Panc1 (cell line): ENCODE data around the gene TMEM238L. TPM values are rescaled to one million over a fixed set of nuclear protein-coding genes. Genes with fewer than 3 reads are reported as not detected.

ENCODE experiments used
- ATAC-seq: fragments of 200-7000 bp; cut with Tn5 transposase; 2 replicates; pipeline ENCODE4 v1.9.1; 2020; ENCODE audit warnings: mild to moderate bottlenecking, moderate library complexity
- BruUV-seq: library from RNA; stranded (reverse); fragments of 400-500 nt; replicated peaks from 2 replicates; lab custom pipeline; 2021; lab: Mats Ljungman, UMichigan
- CTCF ChIA-PET: fragments of 300-600 bp; sonication (Branson Sonifier 250); formaldehyde crosslinking; loops from one replicate; lab custom pipeline; 2022; ENCODE audit warnings: antibody characterized with exemption; lab: Charles Lee
- POLR2A ChIA-PET: fragments of 300-600 bp; sonication (Branson Sonifier 250); formaldehyde crosslinking; loops from one replicate; lab custom pipeline; 2022; ENCODE audit warnings: antibody characterized with exemption; lab: Charles Lee
- DNase-seq: peaks from one replicate; pipeline ENCODE4 v3.0.0-alpha.2; 2010; ENCODE audit warnings: low read depth, low spot score
- H3K27ac ChIP-seq: 2 replicates; pipeline ENCODE4 v1.5.1; 2011; ENCODE audit warnings: mild to moderate bottlenecking, low read length, inconsistent platforms
- H3K27me3 ChIP-seq: fragments of 200-500 bp; sonication (Bioruptor generic); 2 replicates; pipeline ENCODE4 v1.6.0; 2014; ENCODE audit warnings: low read length, inconsistent platforms; ENCODE audit not compliant: control insufficient read depth, insufficient read depth
- H3K36me3 ChIP-seq: fragments of 200-500 bp; sonication (Bioruptor generic); 2 replicates; pipeline ENCODE4 v1.5.1; 2014; ENCODE audit warnings: inconsistent platforms, mild to moderate bottlenecking, low read length, moderate library complexity; ENCODE audit not compliant: control insufficient read depth, insufficient read depth
- H3K4me1 ChIP-seq: 2 replicates; pipeline ENCODE4 v1.5.1; 2011; ENCODE audit warnings: inconsistent platforms, mild to moderate bottlenecking, low read length, moderate library complexity; ENCODE audit not compliant: control insufficient read depth, insufficient read depth
- H3K4me3 ChIP-seq, 2 experiments: 2 replicates each; pipeline ENCODE4 v1.5.1; 2011 to 2012; ENCODE audit warnings: low read depth in 2 of 2, low read length in 2 of 2, mild to moderate bottlenecking in 2 of 2, inconsistent platforms in 1 of 2, moderate library complexity in 1 of 2
- H3K9me3 ChIP-seq: fragments of 200-500 bp; sonication (Bioruptor generic); 2 replicates; pipeline ENCODE4 v1.5.1; 2014; ENCODE audit warnings: low read depth, mild to moderate bottlenecking, inconsistent platforms, low read length, moderate library complexity; ENCODE audit not compliant: control insufficient read depth, insufficient read depth
- CTCF ChIP-seq: fragments of 450-650 bp; IDR thresholded peaks from 2 replicates; pipeline ENCODE4 v1.5.1; 2017; ENCODE audit warnings: mild to moderate bottlenecking
- POLR2AphosphoS5 ChIP-seq: IDR thresholded peaks from 2 replicates; pipeline ENCODE4 v1.6.1; 2012; ENCODE audit warnings: mild to moderate bottlenecking, low read depth, low read length, moderate library complexity
- SIN3A ChIP-seq: IDR thresholded peaks from 2 replicates; pipeline ENCODE4 v1.6.1; 2012; ENCODE audit warnings: low read depth, mild to moderate bottlenecking, low read length, moderate library complexity, borderline replicate concordance; ENCODE audit not compliant: insufficient read depth
- TCF7L2 ChIP-seq: IDR thresholded peaks from 2 replicates; pipeline ENCODE4 v1.6.1; 2011; ENCODE audit warnings: mild to moderate bottlenecking, low read depth, low read length, inconsistent platforms
- in situ Hi-C: cut with HindIII; loops from 2 replicates; pipeline ENCODE4 v1.10.0; 2016; ENCODE audit warnings: low sequenced_read_pairs, low pct_unique_long_range_greater_than_20kb
- intact Hi-C: fragments of 100-400 bp; cut with micrococcal nuclease; formaldehyde crosslinking; loops from one replicate; pipeline ENCODE4 v1.10.0; 2022; ENCODE audit not compliant: unreplicated experiment
- total RNA-seq: library from RNA; stranded (reverse); gene quantifications from one replicate; pipeline ENCODE4 v1.2.1, GENCODE V29; 2021; ENCODE audit not compliant: unreplicated experiment
- TF ChIP-seq, protein P1 (sequence below), 2 experiments: IDR thresholded peaks; 2 replicates each; pipeline ENCODE4 v1.6.1; 2011 to 2012; ENCODE audit warnings: low read depth in 2 of 2, control low read depth in 1 of 2, low read length in 1 of 2, mild to moderate bottlenecking in 1 of 2, moderate library complexity in 1 of 2; ENCODE audit not compliant: insufficient read depth in 1 of 2

The TMEM238L gene
- total RNA-seq, 1 experiment from 2014 or later, result not detected

GRCh38 chr17:10762037-10762436 lies 41.9 kb downstream of the TMEM238L start:
- ATAC-seq (no peak), DNase-seq (no peak)
- TF ChIP-seq SIN3A (no peak), POLR2AphosphoS5 (no peak), TCF7L2 (no peak), CTCF (no peak)
- TF ChIP-seq, protein P1, sequence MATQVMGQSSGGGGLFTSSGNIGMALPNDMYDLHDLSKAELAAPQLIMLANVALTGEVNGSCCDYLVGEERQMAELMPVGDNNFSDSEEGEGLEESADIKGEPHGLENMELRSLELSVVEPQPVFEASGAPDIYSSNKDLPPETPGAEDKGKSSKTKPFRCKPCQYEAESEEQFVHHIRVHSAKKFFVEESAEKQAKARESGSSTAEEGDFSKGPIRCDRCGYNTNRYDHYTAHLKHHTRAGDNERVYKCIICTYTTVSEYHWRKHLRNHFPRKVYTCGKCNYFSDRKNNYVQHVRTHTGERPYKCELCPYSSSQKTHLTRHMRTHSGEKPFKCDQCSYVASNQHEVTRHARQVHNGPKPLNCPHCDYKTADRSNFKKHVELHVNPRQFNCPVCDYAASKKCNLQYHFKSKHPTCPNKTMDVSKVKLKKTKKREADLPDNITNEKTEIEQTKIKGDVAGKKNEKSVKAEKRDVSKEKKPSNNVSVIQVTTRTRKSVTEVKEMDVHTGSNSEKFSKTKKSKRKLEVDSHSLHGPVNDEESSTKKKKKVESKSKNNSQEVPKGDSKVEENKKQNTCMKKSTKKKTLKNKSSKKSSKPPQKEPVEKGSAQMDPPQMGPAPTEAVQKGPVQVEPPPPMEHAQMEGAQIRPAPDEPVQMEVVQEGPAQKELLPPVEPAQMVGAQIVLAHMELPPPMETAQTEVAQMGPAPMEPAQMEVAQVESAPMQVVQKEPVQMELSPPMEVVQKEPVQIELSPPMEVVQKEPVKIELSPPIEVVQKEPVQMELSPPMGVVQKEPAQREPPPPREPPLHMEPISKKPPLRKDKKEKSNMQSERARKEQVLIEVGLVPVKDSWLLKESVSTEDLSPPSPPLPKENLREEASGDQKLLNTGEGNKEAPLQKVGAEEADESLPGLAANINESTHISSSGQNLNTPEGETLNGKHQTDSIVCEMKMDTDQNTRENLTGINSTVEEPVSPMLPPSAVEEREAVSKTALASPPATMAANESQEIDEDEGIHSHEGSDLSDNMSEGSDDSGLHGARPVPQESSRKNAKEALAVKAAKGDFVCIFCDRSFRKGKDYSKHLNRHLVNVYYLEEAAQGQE (IDR thresholded peaks at IDR 0.05; ENCODE audit: insufficient read depth in 1 of 2, low read depth in 2 of 2, low read length in 1 of 2), result no peak
- no peak overlapping the region for H3K4me3 ChIP-seq
- H3K36me3 ChIP-seq, result no peaks in the 10 kb centered on the region
- BruUV-seq, result no TSS peak
- CTCF ChIA-PET, result no interaction called here
- no peaks in the 10 kb centered on the region for H3K9me3 ChIP-seq
- POLR2A ChIA-PET, result no interaction called here
- H3K27me3 ChIP-seq, result no peaks in the 10 kb centered on the region
- H3K4me1 ChIP-seq, result no peaks in the 10 kb centered on the region
- intact Hi-C loops (no loop called here), in situ Hi-C loops (no loop called here)
- H3K27ac ChIP-seq, result no peak overlapping the region

- no peak overlapping the region for H3K27ac ChIP-seq
- intact Hi-C loops (no loop called here), in situ Hi-C loops (no loop called here)
- no TSS peak for BruUV-seq
- ATAC-seq (no peak), DNase-seq (no peak)
- no peak overlapping the region for H3K4me3 ChIP-seq
- ChIA-PET POLR2A (interaction anchor here (0.6 kb wide), 1 partner anchor 273 kb away, joined by 6 read pairs; no protein-coding TSS in a partner anchor), CTCF (no interaction called here)
- no peaks in the 10 kb centered on the region; the same call in 1 of the 2 replicates for H3K4me1 ChIP-seq
- H3K27me3 ChIP-seq, result no peaks in the 10 kb centered on the region
- no peaks in the 10 kb centered on the region for H3K36me3 ChIP-seq
- H3K9me3 ChIP-seq, result no peaks in the 10 kb centered on the region
- no peak for TF ChIP-seq TCF7L2
- TF ChIP-seq, protein P1 (IDR thresholded peaks at IDR 0.05; ENCODE audit: insufficient read depth in 1 of 2, low read depth in 2 of 2, low read length in 1 of 2), result no peak
- no peak for TF ChIP-seq POLR2AphosphoS5
- no peak for TF ChIP-seq CTCF
- TF ChIP-seq SIN3A, result no peak
These were observed 42.6 kb downstream of the TMEM238L start for GRCh38 chr17:10761281-10761680.
